Parathyroid adenoma (tissue), 2 donors: ENCODE data around the gene SLC22A23.

ENCODE experiments used
- H2AFZ ChIP-seq: fragments of 300-600 bp; sonication (generic); one replicate; pipeline ENCODE4 v1.7.0; 2017; ENCODE audit warnings: antibody characterized with exemption, mild to moderate bottlenecking
- H3K27ac ChIP-seq: fragments of 300-600 bp; sonication (generic); one replicate; pipeline ENCODE4 v1.7.0; 2017
- H3K27me3 ChIP-seq: fragments of 300-600 bp; sonication (generic); one replicate; pipeline ENCODE4 v1.7.0; 2017; ENCODE audit warnings: low read length; ENCODE audit not compliant: control insufficient read depth, insufficient read depth
- H3K36me3 ChIP-seq: fragments of 300-600 bp; sonication (generic); one replicate; pipeline ENCODE4 v1.7.0; 2017; ENCODE audit warnings: low read length; ENCODE audit not compliant: control insufficient read depth, insufficient read depth
- H3K4me1 ChIP-seq: fragments of 300-600 bp; sonication (generic); one replicate; pipeline ENCODE4 v1.7.0; 2017; ENCODE audit warnings: control low read depth
- H3K4me2 ChIP-seq: fragments of 300-600 bp; sonication (generic); one replicate; pipeline ENCODE4 v1.7.0; 2017; ENCODE audit warnings: low read length
- H3K4me3 ChIP-seq: fragments of 300-600 bp; sonication (generic); one replicate; pipeline ENCODE4 v1.7.0; 2017; ENCODE audit warnings: low read depth, low read length
- H3K79me2 ChIP-seq: fragments of 300-600 bp; sonication (generic); one replicate; pipeline ENCODE4 v1.7.0; 2017; ENCODE audit warnings: control low read depth
- H3K9ac ChIP-seq: fragments of 300-600 bp; sonication (generic); one replicate; pipeline ENCODE4 v1.7.0; 2017; ENCODE audit warnings: mild to moderate bottlenecking
- H3K9me3 ChIP-seq: fragments of 300-600 bp; sonication (generic); one replicate; pipeline ENCODE4 v1.7.0; 2017; ENCODE audit warnings: low read length; ENCODE audit not compliant: control insufficient read depth
- TF ChIP-seq, protein P1 (sequence below): fragments of 300-600 bp; sonication (generic); IDR thresholded peaks from one replicate; pipeline ENCODE4 v1.7.0; 2017; ENCODE audit warnings: antibody characterized with exemption, mild to moderate bottlenecking
- donor health status: primary hyperparathyroidism.

Gene SLC22A23

DNA sequence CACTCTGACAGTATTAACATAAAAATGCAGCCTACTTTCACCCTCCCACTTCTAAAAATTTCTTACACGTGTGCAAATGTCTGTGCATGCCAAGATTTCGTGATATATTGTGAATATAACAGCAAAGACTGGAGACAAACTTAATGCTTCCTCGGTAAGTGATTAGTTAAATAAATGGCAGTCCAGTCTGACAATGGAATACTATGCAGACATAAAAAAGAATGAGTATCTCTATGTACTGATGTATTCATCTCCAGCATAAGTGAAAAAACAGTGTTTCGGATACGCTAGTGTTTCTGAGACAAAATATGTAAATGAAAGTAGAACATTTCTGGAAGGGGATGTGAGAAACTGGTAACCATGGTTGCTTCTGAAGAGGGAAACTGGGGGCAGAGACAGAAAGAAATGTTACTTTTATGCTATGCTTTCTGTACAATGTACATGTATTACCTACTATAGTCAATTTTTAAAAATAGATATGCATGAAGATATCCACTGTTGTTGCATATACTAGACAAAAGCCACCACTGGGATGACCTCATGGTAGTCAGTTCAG, 7.0 kb downstream of the SLC22A23 start:
- Histone ChIP-seq H3K36me3 (no peaks in the 10 kb centered on the region), H3K27ac (no peak overlapping the region), H3K79me2 (peaks cover 52% of the 10 kb centered on the region), H3K9ac (no peak overlapping the region), H3K9me3 (no peaks in the 10 kb centered on the region), H3K4me2 (no peak overlapping the region), H3K4me3 (no peak overlapping the region), H3K4me1 (peaks cover 19% of the 10 kb centered on the region), H2AFZ (no peak overlapping the region), H3K27me3 (no peaks in the 10 kb centered on the region)
- TF ChIP-seq, protein P1, sequence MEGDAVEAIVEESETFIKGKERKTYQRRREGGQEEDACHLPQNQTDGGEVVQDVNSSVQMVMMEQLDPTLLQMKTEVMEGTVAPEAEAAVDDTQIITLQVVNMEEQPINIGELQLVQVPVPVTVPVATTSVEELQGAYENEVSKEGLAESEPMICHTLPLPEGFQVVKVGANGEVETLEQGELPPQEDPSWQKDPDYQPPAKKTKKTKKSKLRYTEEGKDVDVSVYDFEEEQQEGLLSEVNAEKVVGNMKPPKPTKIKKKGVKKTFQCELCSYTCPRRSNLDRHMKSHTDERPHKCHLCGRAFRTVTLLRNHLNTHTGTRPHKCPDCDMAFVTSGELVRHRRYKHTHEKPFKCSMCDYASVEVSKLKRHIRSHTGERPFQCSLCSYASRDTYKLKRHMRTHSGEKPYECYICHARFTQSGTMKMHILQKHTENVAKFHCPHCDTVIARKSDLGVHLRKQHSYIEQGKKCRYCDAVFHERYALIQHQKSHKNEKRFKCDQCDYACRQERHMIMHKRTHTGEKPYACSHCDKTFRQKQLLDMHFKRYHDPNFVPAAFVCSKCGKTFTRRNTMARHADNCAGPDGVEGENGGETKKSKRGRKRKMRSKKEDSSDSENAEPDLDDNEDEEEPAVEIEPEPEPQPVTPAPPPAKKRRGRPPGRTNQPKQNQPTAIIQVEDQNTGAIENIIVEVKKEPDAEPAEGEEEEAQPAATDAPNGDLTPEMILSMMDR = no peak

DNA sequence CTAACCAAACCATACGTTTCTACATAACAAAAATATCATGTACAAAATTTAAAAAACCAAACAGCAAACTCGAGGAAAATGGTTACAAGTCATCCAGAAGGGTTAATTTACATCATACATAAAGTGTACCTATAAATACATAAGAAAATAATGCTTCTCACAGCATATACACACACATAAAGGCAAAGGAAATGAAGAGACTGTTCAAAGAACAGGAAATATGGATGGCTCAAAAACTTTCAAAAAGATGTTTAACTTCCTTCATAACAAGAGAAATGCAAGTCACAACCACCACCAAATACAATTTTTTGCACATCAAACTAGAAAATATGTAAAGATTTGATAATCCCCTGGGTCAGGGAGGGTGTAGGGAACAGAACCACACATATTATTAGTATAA, 7.5 kb downstream of the SLC22A23 start:
- Histone ChIP-seq H3K9ac (no peak overlapping the region), H3K4me1 (peaks cover 14% of the 10 kb centered on the region), H2AFZ (no peak overlapping the region), H3K4me2 (no peak overlapping the region), H3K27ac (no peak overlapping the region), H3K36me3 (no peaks in the 10 kb centered on the region), H3K9me3 (no peaks in the 10 kb centered on the region), H3K4me3 (no peak overlapping the region), H3K27me3 (no peaks in the 10 kb centered on the region), H3K79me2 (peaks cover 57% of the 10 kb centered on the region)
- TF ChIP-seq, protein P1 = no peak

DNA sequence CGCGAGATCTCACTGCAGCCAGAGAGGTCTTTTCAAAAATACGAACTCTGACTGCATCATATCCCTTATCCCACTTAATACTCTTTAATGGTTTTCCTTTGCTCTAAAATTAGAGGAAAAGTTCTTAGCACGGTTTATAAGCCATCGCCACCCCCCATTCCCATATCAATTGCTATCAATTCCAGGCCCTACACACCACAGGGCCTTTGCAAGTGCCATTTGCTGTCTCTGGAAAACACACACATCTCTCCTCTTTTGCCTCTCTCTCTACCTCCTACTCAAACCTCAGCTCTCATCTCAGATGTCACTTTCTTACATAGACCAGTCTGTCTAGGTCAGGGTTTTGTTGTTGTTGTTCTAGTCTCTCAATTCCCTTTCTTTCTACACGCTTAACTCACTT, 9.8 kb downstream of the SLC22A23 start:
- Histone ChIP-seq H3K36me3 (no peaks in the 10 kb centered on the region), H3K27me3 (no peaks in the 10 kb centered on the region), H3K4me2 (no peak overlapping the region), H3K4me1 (peaks cover 6% of the 10 kb centered on the region), H2AFZ (no peak overlapping the region), H3K79me2 (peaks cover 60% of the 10 kb centered on the region), H3K27ac (no peak overlapping the region), H3K4me3 (no peak overlapping the region), H3K9ac (no peak overlapping the region), H3K9me3 (no peaks in the 10 kb centered on the region)
- TF ChIP-seq, protein P1 = no peak

DNA sequence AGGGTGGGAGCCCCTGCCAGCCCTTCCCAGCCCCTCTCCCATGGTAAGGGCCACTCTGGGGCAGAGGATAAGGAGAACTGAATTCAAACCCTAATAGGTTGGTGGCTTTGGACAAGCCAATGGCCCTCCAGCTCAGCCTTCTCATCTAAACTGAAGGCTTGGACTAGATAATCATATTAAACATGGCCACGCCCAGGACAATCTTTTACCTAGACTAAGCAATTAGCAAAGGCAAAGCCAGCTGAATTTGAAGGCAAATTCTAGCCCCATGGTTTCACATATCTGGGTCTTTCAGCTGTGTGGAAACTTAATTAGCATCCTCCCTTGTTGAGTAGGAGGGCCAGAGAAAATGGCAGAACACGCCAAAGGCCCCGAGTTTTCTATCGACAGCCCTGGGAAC, 10.7 kb downstream of the SLC22A23 start:
- no peak overlapping the region for H3K4me2 ChIP-seq
- TF ChIP-seq, protein P1 = no peak
- H3K79me2 ChIP-seq = peaks cover 62% of the 10 kb centered on the region
- H3K9ac ChIP-seq = no peak overlapping the region
- H3K27ac ChIP-seq = no peak overlapping the region
- H3K9me3 ChIP-seq = no peaks in the 10 kb centered on the region
- H2AFZ ChIP-seq = no peak overlapping the region
- no peaks in the 10 kb centered on the region for H3K36me3 ChIP-seq
- H3K4me3 ChIP-seq = no peak overlapping the region
- no peaks in the 10 kb centered on the region for H3K4me1 ChIP-seq
- H3K27me3 ChIP-seq = no peaks in the 10 kb centered on the region
